Amniotic stem cell (primary cell): ENCODE results near the gene NRAS.
A peak's percentile ranks its signal among the peaks of the same experiment; 100 is the strongest.

Source experiments
- DNase-seq: peaks from one replicate; lab custom pipeline; 2025; lab: John Stamatoyannopoulos, UW

The NRAS gene

DNA sequence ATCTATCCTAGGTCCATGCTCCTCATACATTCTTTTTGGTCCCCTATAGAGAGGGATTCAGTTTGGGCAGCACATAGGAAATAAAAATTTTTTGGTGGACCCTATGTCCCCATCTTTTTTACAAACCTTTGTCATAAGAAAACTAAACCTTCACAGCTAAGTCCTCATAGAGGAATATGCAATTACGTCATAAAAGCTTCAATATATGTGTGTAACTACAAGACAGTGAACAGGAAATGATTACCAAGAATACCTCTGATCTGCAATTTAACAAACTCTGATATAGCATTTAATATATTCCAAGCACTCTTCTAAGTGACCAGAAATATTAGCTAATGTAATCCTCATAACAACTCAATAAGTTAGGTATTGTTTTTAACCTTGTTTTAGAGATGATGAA lies 40.5 kb downstream of the NRAS start:
- no peak for DNase-seq

DNA sequence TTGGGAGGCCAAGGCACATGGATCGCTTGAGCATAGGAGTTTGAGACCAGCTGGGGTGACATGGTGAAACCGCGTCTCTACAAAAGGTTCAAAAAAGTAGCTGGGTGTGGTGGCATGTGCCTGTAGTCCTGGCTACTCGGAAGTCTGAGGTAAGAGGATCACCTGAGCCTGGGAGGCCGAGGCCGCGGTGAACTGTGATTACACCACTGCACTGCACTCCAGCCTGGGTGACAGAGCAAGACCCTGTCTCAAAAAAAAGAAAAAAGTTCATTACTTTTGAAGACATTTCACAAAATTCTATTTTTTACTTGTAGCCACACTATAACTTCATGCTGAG lies 44.7 kb downstream of the NRAS start:
- DNase-seq = no peak

DNA sequence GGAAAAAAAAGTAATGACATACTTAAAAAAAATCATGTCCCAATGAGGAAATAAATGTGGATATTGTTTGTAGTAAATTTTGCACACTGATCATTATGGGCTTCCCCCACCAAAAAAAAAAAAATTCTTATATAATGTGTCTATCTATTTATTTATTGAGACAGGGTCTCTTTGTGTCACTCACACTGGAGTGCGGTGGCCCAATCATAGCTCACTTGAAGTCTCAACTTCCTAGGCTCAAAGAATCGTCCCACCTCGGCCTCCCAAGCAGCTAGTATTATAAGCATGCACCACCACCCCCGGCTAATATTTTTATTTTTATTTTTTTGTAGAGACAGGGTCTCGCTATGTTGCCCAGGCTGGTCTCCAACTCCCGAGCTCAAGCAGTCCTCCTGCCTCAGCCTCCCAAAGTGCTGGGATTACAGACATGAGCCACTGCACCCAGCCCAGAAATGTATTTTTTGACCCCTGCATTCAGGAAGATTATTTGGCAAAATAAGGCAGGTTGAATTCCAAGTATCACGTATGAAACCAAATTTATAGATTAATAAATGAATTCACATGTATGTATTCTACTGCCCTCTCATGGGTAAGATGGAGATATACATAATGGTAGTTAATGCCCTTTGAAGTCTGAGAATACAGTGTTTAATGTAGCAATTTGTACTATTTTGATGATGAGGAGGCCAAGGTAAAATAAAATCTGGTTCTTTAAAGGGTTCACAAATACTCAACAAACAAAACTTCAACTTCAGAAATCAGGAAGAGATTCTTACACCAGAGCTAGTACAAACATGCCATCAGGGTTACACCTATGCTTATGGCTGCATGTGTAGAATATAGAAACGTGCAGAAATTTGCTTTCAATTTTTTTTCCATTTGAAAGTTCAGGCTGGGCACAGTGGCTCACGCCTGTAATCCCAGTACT lies 45.3 kb downstream of the NRAS start:
- DNase-seq = peak; percentile 3

DNA sequence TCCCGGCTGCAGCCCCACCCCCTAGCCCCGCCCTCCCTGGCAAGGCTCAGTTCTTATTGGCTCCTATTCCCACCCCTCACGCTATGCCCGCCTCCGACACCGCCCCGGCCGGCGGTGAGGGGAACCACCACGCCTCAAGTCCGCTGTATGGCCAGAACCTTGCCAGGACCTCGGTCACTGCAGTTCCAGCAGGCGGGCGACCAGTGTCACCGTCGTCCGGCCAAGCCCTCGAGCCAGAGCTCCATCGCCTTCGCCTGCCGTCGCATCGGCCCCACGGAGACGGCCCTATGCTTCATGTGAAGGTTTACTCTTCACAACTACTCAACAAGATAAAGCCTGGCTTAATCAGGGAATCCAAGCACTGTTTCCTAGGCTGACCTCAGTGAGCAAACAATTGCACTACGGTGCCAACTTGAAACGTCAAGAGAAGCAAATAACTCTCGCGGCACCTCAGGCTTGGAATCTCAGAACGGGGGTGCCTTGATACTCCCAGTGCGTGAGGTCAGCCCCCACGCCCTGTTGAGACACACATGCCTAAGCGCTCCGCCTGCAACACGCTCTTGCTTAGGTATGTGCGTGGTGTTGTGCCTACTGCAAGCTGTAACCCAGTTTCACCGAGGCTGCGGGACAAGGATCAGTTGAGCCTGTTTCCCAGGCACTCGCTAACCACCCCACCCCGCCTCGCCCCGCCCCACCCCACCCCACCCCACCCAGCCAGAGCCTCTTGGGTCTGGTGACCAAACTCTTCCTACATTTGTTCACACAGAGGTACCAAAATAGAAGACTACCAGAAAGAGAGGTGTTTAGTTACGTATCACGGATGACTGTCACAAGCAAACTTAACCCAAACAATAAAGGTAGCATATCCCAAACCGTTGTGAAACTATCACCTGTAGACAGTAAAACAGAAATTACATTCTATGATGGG lies 46.2 kb downstream of the NRAS start:
- peak; percentile 80 for DNase-seq

DNA sequence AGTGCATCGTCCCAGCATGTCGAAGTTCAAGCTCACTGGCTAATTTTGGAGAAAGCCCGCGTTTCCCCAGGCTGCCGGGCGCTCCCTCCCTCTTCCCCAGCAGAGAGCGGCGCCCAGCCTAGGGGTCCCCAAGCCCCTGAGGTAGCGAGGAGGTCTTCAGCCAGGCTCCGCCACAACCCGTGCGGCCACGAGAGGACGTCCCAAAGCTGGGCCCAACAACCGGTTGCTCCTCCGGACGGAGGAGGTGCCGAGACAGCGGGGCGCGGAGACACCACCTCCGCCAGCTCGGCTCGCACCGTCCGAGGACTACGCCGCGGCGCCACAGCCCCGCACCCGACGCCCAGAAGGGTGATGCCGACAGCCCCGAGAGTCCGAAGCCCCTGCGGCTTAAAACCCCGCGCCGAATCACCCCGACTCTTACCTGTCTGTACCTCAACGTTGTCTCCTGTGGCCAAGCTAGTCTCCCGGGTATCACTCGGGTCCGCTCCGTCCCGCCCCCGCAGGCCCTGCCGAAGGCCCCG lies 46.9 kb downstream of the NRAS start, which contains the start of gene DENND2C:
DENND2C (minus strand) TSS at position 488 of the 521 bp plus-strand sequence. CDS start 44,065 bp downstream, outside the sequence.
- DNase-seq = peak; percentile 60

DNA sequence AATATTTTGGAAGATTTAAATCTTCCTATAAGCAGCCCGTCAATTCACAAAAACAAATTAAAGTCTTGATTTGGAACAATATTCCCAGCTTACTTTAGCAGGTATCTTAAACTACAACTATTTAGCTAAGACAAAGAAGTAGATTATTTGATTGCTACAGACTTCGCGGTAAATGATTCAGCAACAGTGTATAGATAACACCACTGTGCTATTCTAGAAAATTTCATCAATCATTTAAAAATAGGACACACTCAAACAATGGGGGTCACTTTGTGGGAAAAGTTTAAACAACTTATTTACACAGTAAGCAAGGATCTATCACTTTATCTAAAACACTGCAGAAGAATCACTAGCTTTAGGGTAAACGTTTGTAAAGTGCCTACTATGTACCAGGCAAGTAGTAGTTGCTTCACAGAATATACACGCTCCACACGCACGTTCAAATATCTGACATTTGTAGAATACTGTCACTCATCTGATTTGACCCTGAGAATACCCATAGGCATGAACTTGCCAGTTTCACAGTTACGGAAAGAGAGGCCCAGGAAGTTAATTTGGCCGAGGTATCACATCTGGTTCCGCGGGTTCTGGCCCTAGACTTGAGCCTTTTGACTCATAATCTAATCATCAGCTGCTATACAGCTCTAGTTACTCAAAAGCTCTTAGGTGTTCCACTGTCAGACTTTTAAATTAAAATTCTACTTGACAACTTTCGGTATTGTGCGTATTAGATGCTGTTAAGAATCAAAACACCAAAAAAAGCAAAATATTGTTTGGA lies 47.6 kb downstream of the NRAS start:
- no peak for DNase-seq

DNA sequence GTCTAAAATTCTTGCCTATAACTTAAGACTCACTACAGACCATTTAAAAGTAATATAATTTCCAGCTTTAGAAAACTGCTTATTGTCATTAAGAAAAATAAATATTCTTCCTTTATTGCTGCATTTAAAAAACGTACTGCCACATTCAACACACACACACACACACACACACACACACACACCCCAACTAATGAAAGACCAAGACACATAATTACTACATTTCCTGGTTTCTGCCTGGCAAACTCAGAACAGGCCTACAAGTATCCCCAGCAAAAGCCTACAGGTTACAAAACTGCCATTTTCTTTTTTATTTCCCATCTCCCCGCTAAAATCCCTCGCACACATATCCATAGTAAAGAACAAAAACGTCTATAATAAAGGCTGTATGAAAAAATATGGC lies 48.2 kb downstream of the NRAS start:
- no peak for DNase-seq

DNA sequence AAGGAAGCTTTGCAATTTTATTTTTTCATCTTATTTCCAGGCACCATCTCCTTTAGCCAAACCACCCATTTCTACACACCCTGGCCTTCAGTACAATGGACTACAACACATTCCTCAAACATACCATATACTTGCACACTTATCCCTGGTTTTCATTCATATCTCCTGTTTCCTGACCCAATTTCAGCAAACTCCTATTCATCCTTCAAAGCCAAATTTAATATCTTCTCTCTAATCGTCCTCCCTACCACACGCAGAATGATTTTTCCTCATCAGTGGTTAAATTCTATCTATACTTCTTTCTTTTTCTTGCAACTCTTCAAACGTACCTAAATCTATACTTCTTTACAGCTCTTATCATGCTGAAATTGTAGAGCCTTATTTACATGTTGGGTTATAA lies 49.6 kb downstream of the NRAS start:
- DNase-seq = no peak

DNA sequence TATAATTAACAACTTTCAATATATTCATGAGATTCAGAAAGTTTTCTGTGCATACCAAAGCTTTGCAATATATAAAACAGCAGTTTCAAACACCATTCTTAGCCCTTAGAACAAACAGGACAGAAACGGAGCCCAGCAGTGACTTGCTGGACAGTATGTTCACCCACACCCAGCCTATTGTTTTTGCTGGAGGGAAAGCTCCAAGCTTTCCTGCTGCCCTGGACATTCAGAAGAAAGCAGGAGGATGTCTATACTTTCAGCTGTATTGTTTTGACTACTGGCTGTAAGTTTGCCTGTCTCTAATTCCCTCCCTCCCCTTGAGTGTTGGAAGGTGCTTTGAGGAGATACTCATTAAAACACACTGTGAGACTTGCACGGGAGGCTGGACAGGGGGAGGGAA lies 56.3 kb downstream of the NRAS start:
- DNase-seq = no peak
